HUES64 (cell line): Measurements from ENCODE around the gene ARHGEF7. TPM values are rescaled to one million over a fixed set of nuclear protein-coding genes. Genes with fewer than 3 reads are reported as not detected.
"Not testable (repeated sequence)": the region's sequence is repeated elsewhere in the genome, so short reads cannot be mapped to it uniquely, and the experiment has no call there.

Source experiments
- H3K27ac ChIP-seq: 2 replicates; pipeline ENCODE4 v1.7.0; 2013; ENCODE audit warnings: low read depth, low read length, inconsistent platforms
- H3K27me3 ChIP-seq: 2 replicates; pipeline ENCODE4 v1.6.1; 2013; ENCODE audit warnings: mild to moderate bottlenecking, low read length; ENCODE audit not compliant: insufficient read depth
- H3K36me3 ChIP-seq: 2 replicates; pipeline ENCODE4 v1.6.1; 2013; ENCODE audit warnings: mild to moderate bottlenecking, low read length; ENCODE audit not compliant: insufficient read depth
- H3K4me1 ChIP-seq: 2 replicates; pipeline ENCODE4 v1.6.1; 2013; ENCODE audit warnings: mild to moderate bottlenecking, low read length, moderate library complexity; ENCODE audit not compliant: insufficient read depth
- H3K4me3 ChIP-seq: 2 replicates; pipeline ENCODE4 v1.5.1; 2013; ENCODE audit warnings: mild to moderate bottlenecking, low read length, moderate library complexity
- H3K9ac ChIP-seq: 2 replicates; pipeline ENCODE4 v1.6.1; 2013; ENCODE audit warnings: mild to moderate bottlenecking, low read depth, low read length
- H3K9me3 ChIP-seq: 2 replicates; pipeline ENCODE4 v1.6.1; 2013; ENCODE audit warnings: low read depth, low read length; ENCODE audit not compliant: insufficient read depth
- WGBS: fragments of 150-250, 120-280 bp; methylation state at CpG from one replicate; pipeline ENCODE4 v1.1.7; 2013; ENCODE audit warnings: missing lambda C conversion rate; 5-methylcytosine and 5-hydroxymethylcytosine counted together
- polyA plus RNA-seq, 2 experiments: library from polyadenylated mRNA; stranded (reverse); fragments of 50-300 nt; gene quantifications; one replicate each; pipeline ENCODE4 v1.2.3, GENCODE V29; 2013

Gene ARHGEF7
- 34.7 TPM for polyA plus RNA-seq (2013, experiment 1 of 2)
- 36.5 TPM for polyA plus RNA-seq (2013, experiment 2 of 2)

GRCh38 chr13:111115061-111115964, at the start of gene ARHGEF7:
Gene ARHGEF7, plus strand, starts transcription at chr13:111115310. Its CDS starts 217 bp downstream, at chr13:111115527.
- Histone ChIP-seq H3K36me3 (no peaks in the 10 kb centered on the region), H3K9ac (peak within 1 kb of the TSS; percentile 52), H3K4me3 (peak within 1 kb of the TSS; percentile 89), H3K4me1 (0 out of 2 replicates have a peak, but pooled peaks cover 5% of the 10 kb centered on the region), H3K27ac (no peak within 1 kb of the TSS; the same call in 1 of the 2 replicates), H3K27me3 (peaks cover 71% of the 10 kb centered on the region), H3K9me3 (0 out of 2 replicates have a peak, but pooled peaks cover 2% of the 10 kb centered on the region)
- WGBS, result under 1% methylated on average over 123 of the region's 137 CpGs

- H3K27me3 ChIP-seq, result peaks cover 27% of the 10 kb centered on the region
- 88% methylated on average over 12 of the region's 12 CpGs for WGBS
- no peak overlapping the region for H3K27ac ChIP-seq
- H3K9me3 ChIP-seq, result peaks cover 9% of the 10 kb centered on the region; the same call in 1 of the 2 replicates
- no peak overlapping the region for H3K9ac ChIP-seq
- H3K36me3 ChIP-seq, result no peaks in the 10 kb centered on the region
- H3K4me1 ChIP-seq, result peaks cover 30% of the 10 kb centered on the region
- H3K4me3 ChIP-seq, result no peak overlapping the region
Observed at GRCh38 chr13:111065698-111066097, 49.4 kb upstream of the ARHGEF7 start.

- WGBS, result 66% methylated on average over 22 of the region's 22 CpGs
- H3K4me1 ChIP-seq, result peaks cover 30% of the 10 kb centered on the region
- H3K36me3 ChIP-seq, result no peaks in the 10 kb centered on the region
- H3K27ac ChIP-seq, result no peak overlapping the region
- H3K27me3 ChIP-seq, result peaks cover 27% of the 10 kb centered on the region
- H3K9me3 ChIP-seq, result peaks cover 15% of the 10 kb centered on the region
- H3K4me3 ChIP-seq, result peak overlapping the region; percentile 78
- H3K9ac ChIP-seq, result no peak overlapping the region
Observed at GRCh38 chr13:111066544-111066943, 48.6 kb upstream of the ARHGEF7 start.

DNA sequence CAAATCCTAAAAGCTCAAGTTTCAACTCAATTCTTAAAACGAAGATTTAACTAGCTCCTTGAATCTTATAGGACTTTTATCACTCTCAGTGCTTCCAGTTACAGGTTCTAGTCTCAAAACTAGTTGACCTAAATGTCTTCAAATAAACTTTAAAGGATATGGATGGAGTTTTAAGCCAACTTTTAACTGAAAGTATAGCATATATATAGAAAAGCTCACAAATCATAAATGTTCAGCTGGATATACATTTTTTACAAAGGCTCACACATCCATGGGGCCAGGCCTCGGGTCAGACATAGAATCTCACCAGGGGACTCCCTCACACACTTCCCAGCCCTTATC, 47.1 kb upstream of the ARHGEF7 start:
- Histone ChIP-seq H3K27ac (no peak overlapping the region), H3K9ac (no peak overlapping the region), H3K36me3 (no peaks in the 10 kb centered on the region), H3K4me3 (peak overlapping the region; percentile 78; the same call in 1 of the 2 replicates), H3K27me3 (peaks cover 27% of the 10 kb centered on the region), H3K4me1 (peaks cover 30% of the 10 kb centered on the region), H3K9me3 (peaks cover 18% of the 10 kb centered on the region)
- WGBS, result 14% methylated on average over 2 of the region's 2 CpGs

GRCh38 chr13:111071120-111071519, 44.0 kb upstream of the ARHGEF7 start:
- H3K4me1 ChIP-seq, H3K27ac ChIP-seq, H3K4me3 ChIP-seq, H3K36me3 ChIP-seq, H3K9ac ChIP-seq: not testable (repeated sequence)
- Histone ChIP-seq H3K27me3 (peaks cover 17% of the 10 kb centered on the region), H3K9me3 (peaks cover 29% of the 10 kb centered on the region)
- 70% methylated on average over 3 of the region's 4 CpGs for WGBS

DNA sequence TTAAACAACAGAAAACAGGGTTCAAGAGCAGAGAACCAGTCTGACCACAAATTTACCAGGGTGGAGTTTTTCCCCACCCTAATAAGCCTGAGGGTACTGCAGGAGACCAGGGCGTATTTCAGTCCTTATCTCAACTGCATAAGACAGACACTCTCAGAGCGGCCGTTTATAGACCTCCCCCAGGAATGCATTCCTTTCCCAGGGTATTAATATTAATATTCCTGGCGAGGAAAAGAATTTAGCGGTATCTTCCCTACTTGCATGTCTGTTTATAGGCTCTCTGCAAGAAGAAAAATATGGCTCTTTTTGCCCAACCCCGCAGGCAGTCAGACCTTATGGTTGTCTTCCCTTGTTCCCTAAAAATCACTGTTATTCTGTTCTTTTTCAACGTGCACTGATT, 43.6 kb upstream of the ARHGEF7 start:
- not testable (repeated sequence) for H3K4me1 ChIP-seq, H3K4me3 ChIP-seq, H3K9ac ChIP-seq, H3K27ac ChIP-seq, H3K36me3 ChIP-seq
- 92% methylated on average over 7 of the region's 7 CpGs for WGBS
- H3K27me3 ChIP-seq, result peaks cover 13% of the 10 kb centered on the region
- H3K9me3 ChIP-seq, result peaks cover 29% of the 10 kb centered on the region

- Histone ChIP-seq H3K9ac (no peak overlapping the region), H3K4me1 (no peaks in the 10 kb centered on the region), H3K36me3 (no peaks in the 10 kb centered on the region), H3K27ac (no peak overlapping the region), H3K9me3 (peaks cover 29% of the 10 kb centered on the region), H3K27me3 (no peaks in the 10 kb centered on the region), H3K4me3 (no peak overlapping the region)
- 92% methylated on average over 3 of the region's 3 CpGs for WGBS
Observed at GRCh38 chr13:111074826-111075225, 40.3 kb upstream of the ARHGEF7 start.

DNA sequence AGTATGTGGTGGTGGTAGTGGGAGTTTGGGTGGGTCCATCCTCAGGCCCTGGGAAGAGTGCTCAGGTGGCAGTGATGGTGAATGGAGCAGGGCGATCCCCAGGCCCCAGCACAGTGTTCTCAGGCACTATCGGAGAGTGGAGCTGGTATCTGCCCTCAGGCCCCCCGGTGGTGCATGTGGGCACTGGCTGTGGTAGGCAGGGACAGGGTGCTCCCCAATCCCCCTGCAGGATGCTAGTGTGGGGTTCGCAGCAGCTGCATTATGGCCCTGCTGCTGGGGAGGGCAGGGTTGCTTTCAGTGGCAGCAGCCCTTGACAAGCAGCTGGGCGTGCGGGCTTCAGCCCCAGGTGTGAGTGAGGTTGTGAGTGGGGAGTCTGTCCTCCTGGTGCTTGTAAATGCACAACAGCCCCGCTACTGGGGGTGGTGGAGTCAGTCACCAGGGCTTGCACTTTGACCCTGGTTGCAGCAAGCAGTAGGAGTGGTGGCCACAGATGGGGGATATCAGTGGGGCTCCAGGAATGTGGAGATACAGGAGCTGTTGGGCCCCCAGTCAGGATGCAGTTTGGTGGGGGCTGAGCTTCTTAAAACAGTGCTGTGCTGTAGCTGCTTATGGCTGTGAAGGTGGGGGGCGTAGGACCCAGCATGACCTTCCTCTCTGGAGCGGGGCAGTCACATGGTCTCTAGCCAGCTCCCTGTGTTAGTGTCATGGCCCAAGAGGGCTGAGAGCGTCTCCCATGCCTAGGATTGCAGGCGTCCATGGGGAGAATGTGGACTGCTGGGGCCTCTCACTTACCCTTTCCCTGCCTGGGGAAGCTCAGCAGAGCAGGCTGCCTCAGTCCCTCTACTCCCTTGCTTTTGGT, 38.7 kb upstream of the ARHGEF7 start:
- WGBS, result 90% methylated on average over 11 of the region's 11 CpGs
- no peaks in the 10 kb centered on the region for H3K36me3 ChIP-seq
- H3K27ac ChIP-seq, result no peak overlapping the region
- H3K9me3 ChIP-seq, result peaks cover 18% of the 10 kb centered on the region; the same call in 1 of the 2 replicates
- H3K4me3 ChIP-seq, result no peak overlapping the region
- H3K27me3 ChIP-seq, result no peaks in the 10 kb centered on the region
- 0 out of 2 replicates have a peak, but pooled peaks cover 4% of the 10 kb centered on the region for H3K4me1 ChIP-seq
- no peak overlapping the region for H3K9ac ChIP-seq

DNA sequence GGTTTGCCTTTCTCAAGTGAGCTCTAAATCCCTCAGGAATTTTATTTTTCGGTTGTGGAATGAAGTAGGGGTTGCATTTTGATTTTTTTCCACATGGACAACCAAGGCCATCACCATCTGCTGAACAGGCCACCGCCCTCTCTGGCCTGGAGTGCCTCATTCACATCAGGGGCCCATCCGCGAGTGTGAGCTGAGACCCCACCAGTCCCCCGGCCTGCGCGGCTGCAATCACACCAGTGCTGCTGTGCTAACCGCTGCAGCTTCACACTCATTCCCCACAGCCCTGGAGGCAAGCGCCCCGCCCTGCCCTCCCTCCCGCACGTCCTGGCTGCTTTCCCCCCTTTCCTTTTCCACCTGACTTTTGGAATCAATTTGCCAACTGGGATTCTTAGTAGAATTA, 35.7 kb upstream of the ARHGEF7 start:
- no peaks in the 10 kb centered on the region for H3K36me3 ChIP-seq
- no peak overlapping the region for H3K9ac ChIP-seq
- no peak overlapping the region for H3K4me3 ChIP-seq
- H3K27ac ChIP-seq, result no peak overlapping the region
- peaks cover 7% of the 10 kb centered on the region; the same call in 1 of the 2 replicates for H3K9me3 ChIP-seq
- H3K4me1 ChIP-seq, result 0 out of 2 replicates have a peak, but pooled peaks cover 4% of the 10 kb centered on the region
- 92% methylated on average over 12 of the region's 12 CpGs for WGBS
- no peaks in the 10 kb centered on the region for H3K27me3 ChIP-seq

DNA sequence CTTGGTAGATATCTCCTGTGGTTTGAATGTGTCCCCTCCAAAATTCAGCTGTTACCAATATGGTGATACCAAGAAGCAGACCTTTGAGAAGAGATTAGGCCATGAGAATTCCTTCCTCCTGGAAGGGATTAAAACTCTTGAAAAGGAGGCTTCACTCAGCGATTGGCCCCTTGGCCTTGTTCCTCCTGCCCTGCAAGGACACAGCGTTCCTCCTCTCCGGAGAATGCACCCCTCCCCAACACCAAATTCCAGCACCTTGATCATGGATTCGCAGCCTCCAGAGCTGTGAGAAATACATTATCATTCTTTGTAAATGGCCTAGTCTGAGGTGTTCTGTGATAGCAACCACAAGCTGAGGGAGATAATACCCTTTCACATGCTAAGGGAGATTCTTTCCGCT, 34.5 kb upstream of the ARHGEF7 start:
- H3K9me3 ChIP-seq, result no peaks in the 10 kb centered on the region
- H3K4me3 ChIP-seq, result no peak overlapping the region
- H3K27me3 ChIP-seq, result no peaks in the 10 kb centered on the region
- no peak overlapping the region for H3K27ac ChIP-seq
- no peaks in the 10 kb centered on the region for H3K36me3 ChIP-seq
- 38% methylated on average over 5 of the region's 5 CpGs for WGBS
- H3K4me1 ChIP-seq, result 0 out of 2 replicates have a peak, but pooled peaks cover 4% of the 10 kb centered on the region
- no peak overlapping the region for H3K9ac ChIP-seq

- no peaks in the 10 kb centered on the region for H3K36me3 ChIP-seq
- WGBS, result 82% methylated on average over 4 of the region's 4 CpGs
- no peaks in the 10 kb centered on the region for H3K27me3 ChIP-seq
- no peak overlapping the region for H3K9ac ChIP-seq
- no peak overlapping the region for H3K4me3 ChIP-seq
- no peak overlapping the region for H3K27ac ChIP-seq
- H3K9me3 ChIP-seq, result no peaks in the 10 kb centered on the region
- 0 out of 2 replicates have a peak, but pooled peaks cover 4% of the 10 kb centered on the region for H3K4me1 ChIP-seq
Observed at GRCh38 chr13:111082240-111082639, 32.9 kb upstream of the ARHGEF7 start.
